Activated naive CD4-positive, alpha-beta T cell treated with anti-CD3 and anti-CD28 coated beads for 36 hours (primary cell): ENCODE results near the gene MYH7B. TPM values are rescaled to one million over a fixed set of nuclear protein-coding genes. Genes with fewer than 3 reads are reported as not detected.

Source experiments
- CTCF ChIA-PET: fragments of 350-600 bp; sonication (Branson Sonifier 250); formaldehyde crosslinking; loops from one replicate; lab custom pipeline; 2021; ENCODE audit warnings: antibody characterized with exemption; lab: Charles Lee
- DNase-seq: peaks from one replicate; pipeline ENCODE4 v3.0.0-alpha.2; 2020
- H3K27ac Mint-ChIP-seq: one replicate; pipeline ENCODE4 v1.8.0; 2021; ENCODE audit warnings: mild to moderate bottlenecking, mixed read lengths
- H3K27me3 Mint-ChIP-seq: one replicate; pipeline ENCODE4 v1.8.0; 2021; ENCODE audit warnings: low read depth, mixed read lengths
- H3K36me3 Mint-ChIP-seq: one replicate; pipeline ENCODE4 v1.8.0; 2021; ENCODE audit warnings: low read depth, mixed read lengths
- H3K4me1 Mint-ChIP-seq: one replicate; pipeline ENCODE4 v1.8.0; 2021; ENCODE audit warnings: low read depth, mixed read lengths
- H3K4me3 Mint-ChIP-seq: one replicate; pipeline ENCODE4 v1.8.0; 2021; ENCODE audit warnings: mild to moderate bottlenecking, moderate library complexity, mixed read lengths
- H3K9me3 Mint-ChIP-seq: one replicate; pipeline ENCODE4 v1.8.0; 2021; ENCODE audit warnings: mixed read lengths
- intact Hi-C: fragments of 100-400 bp; cut with micrococcal nuclease; formaldehyde crosslinking; loops from one replicate; pipeline ENCODE4 v1.15.1; 2023
- total RNA-seq, 2 experiments: library from RNA; stranded (reverse); gene quantifications; one replicate each; pipeline ENCODE4 v1.2.3, GENCODE V29; 2021

MYH7B gene
- total RNA-seq, 2 experiments from 2014 or later = 0.20 to 0.86 TPM

GRCh38 chr20:34926581-34926980, 29.1 kb upstream of the MYH7B start:
- CTCF ChIA-PET = no interaction called here
- peaks cover 25% of the 10 kb centered on the region for H3K36me3 Mint-ChIP-seq
- peak overlapping the region; percentile 42 for H3K27ac Mint-ChIP-seq
- DNase-seq = no peak
- no peak overlapping the region for H3K4me3 Mint-ChIP-seq
- intact Hi-C loops = no loop called here
- no peaks in the 10 kb centered on the region for H3K9me3 Mint-ChIP-seq
- H3K4me1 Mint-ChIP-seq = peaks cover 9% of the 10 kb centered on the region
- no peaks in the 10 kb centered on the region for H3K27me3 Mint-ChIP-seq

GRCh38 chr20:34927736-34928135, 27.9 kb upstream of the MYH7B start:
- no peak for DNase-seq
- Mint-ChIP-seq H3K36me3 (peaks cover 25% of the 10 kb centered on the region), H3K27me3 (no peaks in the 10 kb centered on the region), H3K9me3 (no peaks in the 10 kb centered on the region), H3K27ac (no peak overlapping the region), H3K4me3 (no peak overlapping the region), H3K4me1 (peaks cover 7% of the 10 kb centered on the region)
- CTCF ChIA-PET = interaction anchor here (0.9 kb wide), 1 partner anchor 54 kb away, joined by 3 read pairs; no protein-coding TSS in a partner anchor
- intact Hi-C loops = no loop called here

- peaks cover 7% of the 10 kb centered on the region for H3K4me1 Mint-ChIP-seq
- H3K9me3 Mint-ChIP-seq = no peaks in the 10 kb centered on the region
- H3K4me3 Mint-ChIP-seq = no peak overlapping the region
- H3K27me3 Mint-ChIP-seq = no peaks in the 10 kb centered on the region
- CTCF ChIA-PET = interaction anchor here (0.6 to 0.9 kb wide), 2 partner anchors 21 to 54 kb away, joined by 3 to 4 read pairs; no protein-coding TSS in a partner anchor
- intact Hi-C loops = no loop called here
- no peak overlapping the region for H3K27ac Mint-ChIP-seq
- no peak for DNase-seq
- H3K36me3 Mint-ChIP-seq = peaks cover 29% of the 10 kb centered on the region
Observed at GRCh38 chr20:34928411-34928810, 27.3 kb upstream of the MYH7B start.

GRCh38 chr20:34931771-34932170, 23.9 kb upstream of the MYH7B start:
- peaks cover 1% of the 10 kb centered on the region for H3K4me1 Mint-ChIP-seq
- no peaks in the 10 kb centered on the region for H3K9me3 Mint-ChIP-seq
- no peak overlapping the region for H3K4me3 Mint-ChIP-seq
- intact Hi-C loops = no loop called here
- H3K36me3 Mint-ChIP-seq = peaks cover 32% of the 10 kb centered on the region
- no peak for DNase-seq
- no peak overlapping the region for H3K27ac Mint-ChIP-seq
- H3K27me3 Mint-ChIP-seq = no peaks in the 10 kb centered on the region
- CTCF ChIA-PET = interaction anchor here (0.6 to 1.0 kb wide), 3 partner anchors 20 to 58 kb away, joined by 3 to 5 read pairs (median 3); no protein-coding TSS in a partner anchor

GRCh38 chr20:34938466-34939163, 17.1 kb upstream of the MYH7B start:
- peaks cover 37% of the 10 kb centered on the region for H3K36me3 Mint-ChIP-seq
- CTCF ChIA-PET = no interaction called here
- no peaks in the 10 kb centered on the region for H3K27me3 Mint-ChIP-seq
- DNase-seq = no peak
- intact Hi-C loops = no loop called here
- H3K27ac Mint-ChIP-seq = no peak overlapping the region
- peaks cover 2% of the 10 kb centered on the region for H3K4me1 Mint-ChIP-seq
- H3K4me3 Mint-ChIP-seq = no peak overlapping the region
- H3K9me3 Mint-ChIP-seq = no peaks in the 10 kb centered on the region

- CTCF ChIA-PET = no interaction called here
- no peak overlapping the region for H3K4me3 Mint-ChIP-seq
- intact Hi-C loops = no loop called here
- no peak for DNase-seq
- no peak overlapping the region for H3K27ac Mint-ChIP-seq
- H3K9me3 Mint-ChIP-seq = no peaks in the 10 kb centered on the region
- peaks cover 35% of the 10 kb centered on the region for H3K36me3 Mint-ChIP-seq
- peaks cover 4% of the 10 kb centered on the region for H3K4me1 Mint-ChIP-seq
- H3K27me3 Mint-ChIP-seq = no peaks in the 10 kb centered on the region
Observed at GRCh38 chr20:34940081-34940481, 15.6 kb upstream of the MYH7B start.

GRCh38 chr20:34941226-34941625, 14.4 kb upstream of the MYH7B start:
- intact Hi-C loops = no loop called here
- Mint-ChIP-seq H3K9me3 (no peaks in the 10 kb centered on the region), H3K4me3 (no peak overlapping the region), H3K36me3 (peaks cover 35% of the 10 kb centered on the region), H3K4me1 (peaks cover 4% of the 10 kb centered on the region), H3K27ac (no peak overlapping the region), H3K27me3 (no peaks in the 10 kb centered on the region)
- no peak for DNase-seq
- CTCF ChIA-PET = interaction anchor here (0.6 kb wide), 2 partner anchors 171 to 172 kb away, joined by 3 to 5 read pairs; no protein-coding TSS in a partner anchor

- Mint-ChIP-seq H3K27me3 (no peaks in the 10 kb centered on the region), H3K9me3 (no peaks in the 10 kb centered on the region), H3K4me3 (no peak overlapping the region), H3K27ac (no peak overlapping the region), H3K4me1 (peaks cover 4% of the 10 kb centered on the region), H3K36me3 (peaks cover 39% of the 10 kb centered on the region)
- CTCF ChIA-PET = interaction anchor here (0.8 to 1.8 kb wide), 2 partner anchors 62 to 68 kb away, joined by 5 read pairs; no protein-coding TSS in a partner anchor
- intact Hi-C loops = no loop called here
- DNase-seq = no peak
Observed at GRCh38 chr20:34942301-34942700, 13.4 kb upstream of the MYH7B start.

GRCh38 chr20:34943808-34944567, 11.7 kb upstream of the MYH7B start:
- Mint-ChIP-seq H3K27ac (peak overlapping the region; percentile 21), H3K4me1 (peaks cover 4% of the 10 kb centered on the region), H3K9me3 (no peaks in the 10 kb centered on the region), H3K4me3 (no peak overlapping the region), H3K36me3 (peaks cover 35% of the 10 kb centered on the region), H3K27me3 (no peaks in the 10 kb centered on the region)
- intact Hi-C loops = no loop called here
- DNase-seq = no peak
- CTCF ChIA-PET = interaction anchor here (1.1 to 4.1 kb wide), 3 partner anchors 12 to 70 kb away, joined by 3 to 12 read pairs (median 5); partner anchors contain the start of genes GSS and MYH7B

GRCh38 chr20:34945315-34946077, 10.2 kb upstream of the MYH7B start:
- Mint-ChIP-seq H3K36me3 (peaks cover 34% of the 10 kb centered on the region), H3K9me3 (no peaks in the 10 kb centered on the region), H3K27ac (no peak overlapping the region), H3K4me1 (peaks cover 4% of the 10 kb centered on the region), H3K4me3 (no peak overlapping the region), H3K27me3 (no peaks in the 10 kb centered on the region)
- DNase-seq = no peak
- CTCF ChIA-PET = interaction anchor here (4.1 kb wide), 1 partner anchor 10 kb away, joined by 12 read pairs; the partner anchor contains the start of genes GSS and MYH7B
- intact Hi-C loops = no loop called here

GRCh38 chr20:34946661-34947060, 9.0 kb upstream of the MYH7B start:
- CTCF ChIA-PET = interaction anchor here (4.1 kb wide), 1 partner anchor 9 kb away, joined by 12 read pairs; the partner anchor contains the start of genes GSS and MYH7B
- no peak for DNase-seq
- intact Hi-C loops = no loop called here
- H3K36me3 Mint-ChIP-seq = peaks cover 30% of the 10 kb centered on the region
- H3K27me3 Mint-ChIP-seq = no peaks in the 10 kb centered on the region
- H3K27ac Mint-ChIP-seq = no peak overlapping the region
- no peak overlapping the region for H3K4me3 Mint-ChIP-seq
- H3K4me1 Mint-ChIP-seq = peaks cover 2% of the 10 kb centered on the region
- no peaks in the 10 kb centered on the region for H3K9me3 Mint-ChIP-seq

GRCh38 chr20:34947336-34947735, 8.3 kb upstream of the MYH7B start:
- Mint-ChIP-seq H3K27ac (no peak overlapping the region), H3K36me3 (peaks cover 25% of the 10 kb centered on the region)
- CTCF ChIA-PET = interaction anchor here (0.6 kb wide), 1 partner anchor 701 kb away, joined by 3 read pairs; no protein-coding TSS in a partner anchor

More at GRCh38 chr20:34947336-34947735, 8.3 kb upstream of the MYH7B start:
- Mint-ChIP-seq H3K27me3 (no peaks in the 10 kb centered on the region), H3K9me3 (no peaks in the 10 kb centered on the region), H3K4me3 (no peak overlapping the region), H3K4me1 (peaks cover 2% of the 10 kb centered on the region)
- intact Hi-C loops = no loop called here
- DNase-seq = no peak
